Mesenchymal stem cell (in vitro differentiated cells and primary cell): ENCODE measurements around the gene SAFB2.

ENCODE experiments used
- DNase-seq: peaks from one replicate; pipeline ENCODE4 v3.0.0-alpha.2; 2013
- H2AFZ ChIP-seq: one replicate; pipeline ENCODE4 v1.6.1; 2013; ENCODE audit warnings: low read depth, mild to moderate bottlenecking, control low read depth, inconsistent platforms, low read length, moderate library complexity
- H2AK5ac ChIP-seq: 2 replicates; pipeline ENCODE4 v1.6.1; 2013; ENCODE audit warnings: low read length, moderate library complexity, mild to moderate bottlenecking, inconsistent platforms; ENCODE audit not compliant: severe bottlenecking
- H2BK120ac ChIP-seq: one replicate; pipeline ENCODE4 v1.6.1; 2013; ENCODE audit warnings: low read depth, mild to moderate bottlenecking, inconsistent platforms, low read length, moderate library complexity
- H2BK12ac ChIP-seq, 2 experiments: one replicate each; pipeline ENCODE4 v1.6.1; 2013; ENCODE audit warnings: inconsistent platforms in 2 of 2, low read length in 2 of 2, mild to moderate bottlenecking in 2 of 2, moderate library complexity in 2 of 2, control low read depth in 1 of 2
- H2BK15ac ChIP-seq: one replicate; pipeline ENCODE4 v1.6.1; 2013; ENCODE audit warnings: mild to moderate bottlenecking, low read depth, inconsistent platforms; ENCODE audit not compliant: poor library complexity, severe bottlenecking
- H2BK5ac ChIP-seq: 2 replicates; pipeline ENCODE4 v1.6.1; 2013; ENCODE audit warnings: low read depth, mild to moderate bottlenecking, low read length, control low read depth, inconsistent platforms; ENCODE audit not compliant: poor library complexity, severe bottlenecking
- H3K14ac ChIP-seq, 2 experiments: one replicate each; pipeline ENCODE4 v1.6.1; 2013; ENCODE audit warnings: inconsistent platforms in 2 of 2, low read length in 2 of 2, control low read depth in 1 of 2, mild to moderate bottlenecking in 1 of 2, moderate library complexity in 1 of 2
- H3K18ac ChIP-seq, 2 experiments: one replicate each; pipeline ENCODE4 v1.6.1; 2013; ENCODE audit warnings: inconsistent platforms in 2 of 2, low read length in 2 of 2, control low read depth in 1 of 2, low read depth in 1 of 2, mild to moderate bottlenecking in 1 of 2
- H3K23ac ChIP-seq, 2 experiments: one replicate each; pipeline ENCODE4 v1.6.1; 2013; ENCODE audit warnings: inconsistent platforms in 2 of 2, low read length in 2 of 2, mild to moderate bottlenecking in 2 of 2, moderate library complexity in 2 of 2, control low read depth in 1 of 2
- H3K27ac ChIP-seq: 2 replicates; pipeline ENCODE4 v1.5.1; 2013; ENCODE audit warnings: mild to moderate bottlenecking, moderate library complexity, low read length, control low read depth, inconsistent platforms; ENCODE audit not compliant: poor library complexity, severe bottlenecking
- H3K27me3 ChIP-seq, 2 experiments: 2 replicates each; pipeline versions ENCODE4 v1.6.1 to v1.7.0; 2013; ENCODE audit warnings: low read length in 2 of 2, mild to moderate bottlenecking in 2 of 2, moderate library complexity in 2 of 2, control low read depth in 1 of 2, inconsistent platforms in 1 of 2; ENCODE audit not compliant: control insufficient read depth in 1 of 2, insufficient read depth in 1 of 2
- H3K36me3 ChIP-seq, 2 experiments: 2 replicates each; pipeline versions ENCODE4 v1.6.1 to v1.7.0; 2013; ENCODE audit warnings: low read length in 2 of 2, control low read depth in 1 of 2, inconsistent platforms in 1 of 2, low read depth in 1 of 2, mild to moderate bottlenecking in 1 of 2; ENCODE audit not compliant: insufficient read depth in 2 of 2, control insufficient read depth in 1 of 2
- H3K4ac ChIP-seq, 2 experiments: one replicate each; pipeline ENCODE4 v1.6.1; 2013; ENCODE audit warnings: inconsistent platforms in 2 of 2, low read length in 2 of 2, mild to moderate bottlenecking in 2 of 2, moderate library complexity in 2 of 2, control low read depth in 1 of 2, low read depth in 1 of 2
- H3K4me1 ChIP-seq: 2 replicates; pipeline ENCODE4 v1.6.1; 2013; ENCODE audit warnings: low read depth, low read length, control low read depth; ENCODE audit not compliant: control insufficient read depth, insufficient read depth
- H3K4me2 ChIP-seq: 2 replicates; pipeline ENCODE4 v1.6.1; 2013; ENCODE audit warnings: low read length, mild to moderate bottlenecking, inconsistent platforms; ENCODE audit not compliant: poor library complexity, severe bottlenecking
- H3K4me3 ChIP-seq, 2 experiments: 2 replicates each; pipeline versions ENCODE4 v1.5.1 to v1.7.0; 2013; ENCODE audit warnings: low read length in 2 of 2, mild to moderate bottlenecking in 2 of 2, control low read depth in 1 of 2, low read depth in 1 of 2; ENCODE audit not compliant: insufficient read depth in 1 of 2
- H3K79me1 ChIP-seq: replicated peaks from 2 replicates; pipeline ENCODE4 v1.6.1; 2013; ENCODE audit warnings: mild to moderate bottlenecking, control low read depth, low read length, inconsistent platforms; ENCODE audit not compliant: poor library complexity, severe bottlenecking
- H3K9ac ChIP-seq: 2 replicates; pipeline ENCODE4 v1.7.0; 2013; ENCODE audit warnings: mild to moderate bottlenecking, low read length, moderate library complexity
- H3K9me3 ChIP-seq: 2 replicates; pipeline ENCODE4 v1.7.0; 2013; ENCODE audit warnings: mild to moderate bottlenecking, low read length; ENCODE audit not compliant: control insufficient read depth
- H4K8ac ChIP-seq: one replicate; pipeline ENCODE4 v1.6.1; 2013; ENCODE audit warnings: inconsistent platforms, mild to moderate bottlenecking, low read length, moderate library complexity
- H4K91ac ChIP-seq: one replicate; pipeline ENCODE4 v1.6.1; 2013; ENCODE audit warnings: mild to moderate bottlenecking, low read length, inconsistent platforms
- WGBS: methylation state at CpG from one replicate; pipeline ENCODE4 v1.1.7; 2013; ENCODE audit warnings: mixed read lengths; 5-methylcytosine and 5-hydroxymethylcytosine counted together

Gene SAFB2

GRCh38 chr19:5558101-5558621 is 64.4 kb downstream of the SAFB2 start:
- no peaks in the 10 kb centered on the region for H3K4me1 ChIP-seq
- H2BK15ac ChIP-seq = no peak overlapping the region
- H3K9me3 ChIP-seq = peaks cover 11% of the 10 kb centered on the region
- no peaks in the 10 kb centered on the region for H3K79me1 ChIP-seq
- no peaks in the 10 kb centered on the region for H3K36me3 ChIP-seq
- no peak overlapping the region for H3K18ac ChIP-seq
- 63% methylated on average over 2 of the region's 2 CpGs for WGBS
- no peak overlapping the region for H3K4me3 ChIP-seq
- H2AFZ ChIP-seq = no peak overlapping the region
- no peak overlapping the region for H3K14ac ChIP-seq
- no peak overlapping the region for H3K9ac ChIP-seq
- no peak overlapping the region for H4K91ac ChIP-seq
- no peak for DNase-seq
- no peak overlapping the region for H2AK5ac ChIP-seq
- H3K27me3 ChIP-seq = peaks cover 20 to 80% of the 10 kb centered on the region in 2 experiments
- no peak overlapping the region for H2BK5ac ChIP-seq
- H2BK12ac ChIP-seq = no peak overlapping the region
- no peak overlapping the region for H3K27ac ChIP-seq
- no peak overlapping the region for H4K8ac ChIP-seq
- no peak overlapping the region for H3K4ac ChIP-seq
- no peak overlapping the region for H2BK120ac ChIP-seq
- H3K23ac ChIP-seq = no peak overlapping the region
- H3K4me2 ChIP-seq = no peak overlapping the region

DNA sequence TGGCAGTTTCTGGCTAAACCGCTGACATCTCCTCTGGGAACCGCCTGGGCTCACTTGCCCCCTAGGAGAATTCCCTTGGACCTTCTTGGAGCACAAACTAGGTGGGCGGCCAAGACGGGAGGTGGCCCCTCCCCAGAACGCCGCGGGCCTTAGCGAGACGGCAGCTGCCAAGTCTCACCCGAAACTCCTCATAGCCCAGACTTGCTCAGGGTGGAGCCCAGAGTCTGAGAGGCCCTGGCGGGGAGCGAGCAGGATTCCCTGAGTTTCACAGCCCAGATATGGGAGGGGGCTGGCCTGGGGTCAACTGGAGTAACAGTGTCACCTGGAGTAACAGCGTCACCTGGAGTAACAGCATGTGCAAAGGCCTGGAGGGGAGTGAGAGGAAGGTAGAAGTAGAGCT is 64.9 kb downstream of the SAFB2 start:
- no peak overlapping the region for H3K4ac ChIP-seq
- peaks cover 20 to 75% of the 10 kb centered on the region in 2 experiments for H3K27me3 ChIP-seq
- WGBS = 91% methylated on average over 13 of the region's 13 CpGs
- H3K9me3 ChIP-seq = peaks cover 11% of the 10 kb centered on the region
- H3K14ac ChIP-seq = no peak overlapping the region
- H2BK15ac ChIP-seq = no peak overlapping the region
- no peak overlapping the region for H4K91ac ChIP-seq
- H3K9ac ChIP-seq = no peak overlapping the region
- no peak overlapping the region for H3K23ac ChIP-seq
- no peaks in the 10 kb centered on the region for H3K4me1 ChIP-seq
- H4K8ac ChIP-seq = no peak overlapping the region
- H3K4me2 ChIP-seq = no peak overlapping the region
- H3K4me3 ChIP-seq = no peak overlapping the region
- H2AFZ ChIP-seq = no peak overlapping the region
- no peaks in the 10 kb centered on the region for H3K79me1 ChIP-seq
- no peak overlapping the region for H2BK5ac ChIP-seq
- H2AK5ac ChIP-seq = no peak overlapping the region
- no peak overlapping the region for H2BK12ac ChIP-seq
- no peak overlapping the region for H3K27ac ChIP-seq
- H2BK120ac ChIP-seq = no peak overlapping the region
- DNase-seq = no peak
- H3K18ac ChIP-seq = no peak overlapping the region
- no peaks in the 10 kb centered on the region for H3K36me3 ChIP-seq

- H3K4me2 ChIP-seq = no peak overlapping the region
- H2BK12ac ChIP-seq = no peak overlapping the region
- H3K27ac ChIP-seq = no peak overlapping the region
- no peaks in the 10 kb centered on the region for H3K79me1 ChIP-seq
- H2AK5ac ChIP-seq = no peak overlapping the region
- no peaks in the 10 kb centered on the region for H3K9me3 ChIP-seq
- no peak overlapping the region for H3K14ac ChIP-seq
- peaks cover 7 to 47% of the 10 kb centered on the region in 2 experiments for H3K27me3 ChIP-seq
- no peak for DNase-seq
- no peak overlapping the region for H3K4ac ChIP-seq
- H3K9ac ChIP-seq = no peak overlapping the region
- H2BK15ac ChIP-seq = no peak overlapping the region
- no peak overlapping the region for H3K4me3 ChIP-seq
- no peak overlapping the region for H2BK120ac ChIP-seq
- no peak overlapping the region for H3K23ac ChIP-seq
- no peak overlapping the region for H4K91ac ChIP-seq
- H3K4me1 ChIP-seq = no peaks in the 10 kb centered on the region
- WGBS = 62% methylated on average over 5 of the region's 5 CpGs
- H2BK5ac ChIP-seq = no peak overlapping the region
- H4K8ac ChIP-seq = no peak overlapping the region
- no peak overlapping the region for H2AFZ ChIP-seq
- H3K18ac ChIP-seq = no peak overlapping the region
- H3K36me3 ChIP-seq = no peaks in the 10 kb centered on the region
Observed at GRCh38 chr19:5554828-5555227, 67.7 kb downstream of the SAFB2 start.

DNA sequence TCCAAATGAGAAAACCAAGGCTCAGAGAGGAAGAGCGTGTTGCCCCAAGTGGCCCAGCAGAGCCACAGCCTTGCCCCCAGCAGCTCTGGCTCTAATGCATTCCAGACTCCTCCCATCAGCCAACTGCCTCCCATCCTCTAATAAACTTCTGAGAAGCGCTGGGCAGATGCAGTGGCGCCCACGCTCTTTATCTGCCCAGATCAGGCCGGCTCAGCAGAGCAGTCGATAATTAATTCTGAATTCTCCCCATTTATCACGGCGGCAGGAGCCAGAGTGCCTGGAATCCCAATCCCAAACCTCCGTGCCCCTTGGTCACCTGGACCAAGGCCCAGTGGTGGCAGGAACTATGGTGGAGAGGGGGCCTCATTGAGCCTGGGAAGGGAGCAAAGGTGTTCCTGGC is 68.7 kb downstream of the SAFB2 start:
- H4K8ac ChIP-seq = no peak overlapping the region
- no peak overlapping the region for H2BK120ac ChIP-seq
- no peak overlapping the region for H3K4me3 ChIP-seq
- H3K4me1 ChIP-seq = no peaks in the 10 kb centered on the region
- no peak overlapping the region for H3K4me2 ChIP-seq
- H3K23ac ChIP-seq = no peak overlapping the region
- no peak overlapping the region for H3K4ac ChIP-seq
- H2BK12ac ChIP-seq = no peak overlapping the region
- no peak overlapping the region for H2AFZ ChIP-seq
- no peak overlapping the region for H2AK5ac ChIP-seq
- no peak overlapping the region for H3K18ac ChIP-seq
- WGBS = 93% methylated on average over 9 of the region's 9 CpGs
- H3K36me3 ChIP-seq = no peaks in the 10 kb centered on the region
- H3K79me1 ChIP-seq = no peaks in the 10 kb centered on the region
- H3K14ac ChIP-seq = no peak overlapping the region
- H3K9me3 ChIP-seq = no peaks in the 10 kb centered on the region
- H3K9ac ChIP-seq = no peak overlapping the region
- no peak overlapping the region for H4K91ac ChIP-seq
- no peak overlapping the region for H2BK15ac ChIP-seq
- no peak overlapping the region for H3K27ac ChIP-seq
- H2BK5ac ChIP-seq = no peak overlapping the region
- H3K27me3 ChIP-seq = peaks cover 4 to 41% of the 10 kb centered on the region in 2 experiments
- no peak for DNase-seq
